A172 (cell line): Measurements from ENCODE around the gene STX5. TPM values are rescaled to one million over a fixed set of nuclear protein-coding genes. Genes with fewer than 3 reads are reported as not detected.
"Not testable (repeated sequence)": the region's sequence is repeated elsewhere in the genome, so short reads cannot be mapped to it uniquely, and the experiment has no call there.

Experiments used
- DNase-seq: peaks from one replicate; pipeline ENCODE4 v3.0.0-alpha.2; 2015; ENCODE audit warnings: low spot score
- total RNA-seq: library from RNA; depleted of rRNA; stranded (reverse); fragments of >200 nt; shearing (Covaris generic); gene quantifications from 2 replicates; pipeline ENCODE4 v1.2.3, GENCODE V29; 2014; rRNA removed

Gene STX5
- total RNA-seq, 1 experiment from 2014 or later, result 33.8 TPM

DNA sequence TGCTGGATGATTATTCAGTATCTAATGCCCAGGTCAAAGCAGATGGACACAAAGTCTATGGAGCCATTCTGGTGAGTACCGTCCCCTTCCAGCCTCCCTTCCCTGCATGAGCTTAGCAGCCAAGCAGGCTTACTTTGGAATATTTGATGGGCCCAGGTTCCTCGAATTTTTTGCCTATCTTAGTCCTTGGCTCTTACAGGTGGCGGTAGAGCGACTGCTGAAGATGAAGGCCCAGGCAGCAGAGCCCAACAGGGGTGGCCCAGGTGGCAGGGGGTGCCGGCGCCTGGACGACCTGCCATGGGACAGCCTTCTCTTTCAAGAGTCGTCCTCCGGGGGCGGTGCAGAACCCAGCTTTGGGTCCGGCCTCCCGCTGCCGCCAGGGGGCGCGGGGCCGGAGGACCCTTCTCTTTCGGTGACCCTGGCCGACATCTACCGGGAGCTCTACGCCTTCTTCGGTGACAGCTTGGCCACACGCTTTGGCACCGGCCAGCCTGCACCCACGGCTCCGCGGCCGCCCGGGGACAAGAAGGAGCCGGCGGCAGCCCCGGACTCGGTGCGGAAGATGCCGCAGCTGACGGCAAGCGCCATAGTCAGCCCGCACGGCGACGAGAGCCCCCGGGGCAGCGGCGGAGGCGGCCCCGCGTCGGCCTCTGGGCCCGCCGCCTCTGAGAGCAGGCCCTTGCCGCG, 45.4 kb downstream of the STX5 start:
- peak; percentile 63 for DNase-seq

DNA sequence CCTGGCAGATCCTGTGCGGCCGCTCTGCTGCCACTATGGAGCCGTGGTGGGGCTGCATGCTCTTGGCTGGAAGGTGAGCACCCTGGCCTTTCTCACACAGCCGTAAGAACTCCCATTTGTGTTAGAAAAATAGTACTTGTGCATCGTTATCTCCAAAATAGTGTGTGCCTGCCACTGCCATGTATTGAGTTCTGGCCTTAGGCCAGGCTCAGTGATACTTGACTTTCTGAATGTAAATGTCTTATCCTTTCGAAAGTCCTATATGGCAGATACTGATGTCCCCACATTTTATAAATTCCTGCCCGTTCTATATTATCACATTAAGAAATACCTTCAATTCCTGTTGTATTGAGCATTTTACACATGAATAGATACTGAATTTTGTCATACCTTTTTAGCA, 49.1 kb downstream of the STX5 start:
- DNase-seq, result no peak

DNA sequence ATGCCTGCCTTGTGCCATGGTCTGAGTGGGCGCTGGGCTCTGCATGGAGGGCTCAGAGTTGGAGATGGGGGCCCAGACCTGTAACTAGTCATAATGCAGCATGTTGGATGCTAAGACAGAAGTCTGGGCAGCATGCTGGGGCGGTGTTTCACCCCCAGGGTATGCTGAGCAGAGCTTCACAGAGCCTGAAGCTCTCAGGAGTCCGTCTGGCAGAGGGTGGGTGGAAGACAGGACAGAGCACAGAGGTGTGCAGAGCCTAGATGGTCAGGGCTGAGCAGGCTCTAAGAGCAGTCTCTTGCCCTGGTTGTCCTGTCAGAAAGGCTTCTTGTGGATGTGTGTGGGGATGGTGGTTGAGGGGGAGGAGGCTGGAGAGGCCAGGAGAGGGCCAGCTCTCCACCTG, 53.4 kb downstream of the STX5 start:
- DNase-seq, result no peak

DNA sequence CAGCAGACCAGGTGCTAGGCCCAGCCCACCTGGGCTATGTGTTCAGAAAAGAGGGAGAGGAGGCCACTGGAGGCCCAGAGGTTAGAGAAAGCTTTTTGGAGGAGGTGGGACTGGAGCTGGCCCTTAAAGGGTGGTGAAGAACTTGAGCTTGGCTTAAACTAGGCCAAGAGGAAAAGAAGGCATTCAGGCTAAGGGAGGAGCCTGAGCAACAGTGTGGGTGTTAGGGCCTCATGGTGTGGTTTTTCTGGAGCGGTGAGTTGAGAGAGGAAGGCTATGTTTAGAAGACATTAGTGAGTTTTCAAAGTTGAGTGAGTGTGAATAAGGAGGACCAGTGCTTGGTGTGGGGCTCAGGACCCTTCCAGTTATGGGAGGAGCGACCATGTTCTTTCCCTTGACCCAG, 54.5 kb downstream of the STX5 start:
- DNase-seq, result no peak

DNA sequence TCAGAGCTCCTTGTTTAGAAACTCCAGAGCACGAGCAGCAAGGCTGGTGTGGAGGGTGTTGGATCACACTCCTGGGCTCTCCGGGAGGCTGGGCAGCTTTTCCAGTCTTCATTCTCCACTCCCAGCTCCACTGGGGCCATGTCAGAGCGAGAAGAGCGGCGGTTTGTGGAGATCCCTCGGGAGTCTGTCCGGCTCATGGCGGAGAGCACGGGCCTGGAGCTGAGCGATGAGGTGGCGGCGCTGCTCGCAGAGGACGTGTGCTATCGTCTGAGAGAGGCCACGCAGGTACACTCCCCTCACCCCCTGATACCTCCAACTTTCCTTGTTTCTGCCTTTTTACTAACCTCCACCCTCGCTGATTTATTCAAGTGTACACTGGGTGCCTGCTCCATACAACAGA, 56.2 kb downstream of the STX5 start:
- no peak for DNase-seq

DNA sequence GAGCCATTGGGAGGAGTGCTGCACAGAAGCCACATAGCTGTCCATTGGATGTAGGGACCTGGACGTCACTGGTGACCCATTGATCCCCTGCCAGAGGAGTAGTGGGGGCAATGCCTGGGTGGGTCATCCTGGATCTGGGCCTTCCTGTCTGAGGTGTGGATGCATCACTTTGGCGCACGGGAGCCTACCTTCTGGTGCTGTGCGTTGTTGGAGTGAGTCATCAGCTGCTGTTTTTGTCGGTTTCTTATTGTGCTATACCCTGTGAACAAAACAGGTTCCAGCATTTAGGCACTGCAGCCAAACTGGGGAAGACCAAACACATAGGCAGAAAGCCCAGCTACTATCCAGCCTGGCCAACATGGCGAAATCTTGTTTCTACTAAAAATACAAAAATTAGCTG, 57.4 kb downstream of the STX5 start:
- DNase-seq, result no peak

DNA sequence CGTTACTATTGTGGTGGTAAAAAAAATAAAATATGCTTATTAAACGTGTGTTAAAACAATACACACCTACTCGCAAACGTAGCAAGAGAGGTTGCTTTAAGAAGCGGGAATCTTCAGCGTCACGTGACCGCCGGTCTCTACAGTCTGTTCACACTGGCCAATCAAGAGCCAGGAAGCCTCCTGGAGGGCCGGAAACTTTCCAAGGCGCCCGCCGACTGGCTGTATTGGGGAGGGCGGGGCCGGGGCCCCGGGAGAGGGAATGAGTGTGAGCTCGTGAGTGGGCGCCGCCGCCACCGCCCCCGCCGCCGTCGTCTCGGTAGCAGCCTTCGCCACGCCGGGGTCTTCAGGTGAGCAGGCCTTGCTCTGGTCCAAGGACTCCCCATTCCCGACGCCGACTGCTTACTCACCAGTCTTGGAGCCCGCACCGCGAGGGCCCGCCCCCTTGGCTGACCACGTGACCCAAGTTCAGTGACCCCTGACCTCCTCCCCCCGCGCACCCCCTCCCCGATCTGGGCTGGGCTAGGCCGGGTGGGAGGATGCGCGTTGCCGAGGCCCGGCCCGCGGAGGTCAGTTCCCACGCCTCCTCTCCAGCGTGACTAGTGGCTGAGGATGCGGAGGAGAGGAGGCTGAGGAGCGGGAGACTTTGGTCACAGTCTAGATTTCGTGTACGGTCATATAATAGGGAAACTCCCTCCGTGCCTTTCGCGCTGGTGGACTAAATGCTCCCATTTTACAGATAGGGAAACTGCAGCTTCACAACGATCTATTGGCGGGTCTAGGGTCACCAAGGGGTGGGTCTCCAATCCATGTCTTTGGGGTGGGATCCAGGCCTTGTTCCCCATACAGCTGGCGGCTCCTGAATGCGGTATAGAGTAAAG, 60.5 kb downstream of the STX5 start, which contains the start of gene TAF6L:
Gene TAF6L, plus strand, starts transcription at position 253 of the 878 bp plus-strand sequence. CDS start 4,388 bp downstream, outside the sequence.
- DNase-seq, result peak; percentile 96

DNA sequence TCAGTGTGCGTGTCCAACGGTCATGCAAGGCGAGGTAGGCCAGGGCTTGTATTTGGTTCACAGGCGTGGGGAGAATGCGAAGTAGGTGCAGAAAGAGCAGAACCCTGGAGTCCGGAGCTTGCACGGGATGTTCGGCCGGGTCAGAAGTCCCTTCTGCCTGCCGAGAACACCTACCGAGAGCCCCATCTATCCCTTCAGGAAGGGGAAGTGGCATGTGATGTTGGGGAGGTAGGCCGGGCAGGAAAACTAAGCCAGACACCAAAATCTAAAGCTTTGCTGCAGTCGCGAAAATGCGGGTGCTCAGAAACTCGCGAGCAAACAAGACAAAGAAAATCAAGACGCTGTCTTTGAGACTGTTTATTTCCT, 61.1 kb downstream of the STX5 start:
- DNase-seq, result no peak

DNA sequence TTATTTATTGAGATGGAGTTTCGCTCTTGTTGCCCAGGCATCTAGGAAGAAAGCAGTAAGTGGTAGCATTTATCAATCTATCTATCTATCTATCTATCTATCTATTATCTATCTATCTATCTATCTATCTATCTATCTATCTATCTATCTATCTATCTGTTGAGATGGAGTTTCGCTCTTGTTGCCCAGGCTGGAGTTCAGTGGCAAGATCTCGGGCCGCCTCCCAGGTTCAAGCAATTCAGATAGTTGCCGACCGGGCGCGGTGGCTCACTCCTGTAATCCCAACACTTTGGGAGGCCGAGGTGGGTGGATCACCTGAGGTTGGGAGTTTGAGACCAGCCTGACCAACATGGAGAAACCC, 71.0 kb downstream of the STX5 start:
- DNase-seq, result not testable (repeated sequence)

DNA sequence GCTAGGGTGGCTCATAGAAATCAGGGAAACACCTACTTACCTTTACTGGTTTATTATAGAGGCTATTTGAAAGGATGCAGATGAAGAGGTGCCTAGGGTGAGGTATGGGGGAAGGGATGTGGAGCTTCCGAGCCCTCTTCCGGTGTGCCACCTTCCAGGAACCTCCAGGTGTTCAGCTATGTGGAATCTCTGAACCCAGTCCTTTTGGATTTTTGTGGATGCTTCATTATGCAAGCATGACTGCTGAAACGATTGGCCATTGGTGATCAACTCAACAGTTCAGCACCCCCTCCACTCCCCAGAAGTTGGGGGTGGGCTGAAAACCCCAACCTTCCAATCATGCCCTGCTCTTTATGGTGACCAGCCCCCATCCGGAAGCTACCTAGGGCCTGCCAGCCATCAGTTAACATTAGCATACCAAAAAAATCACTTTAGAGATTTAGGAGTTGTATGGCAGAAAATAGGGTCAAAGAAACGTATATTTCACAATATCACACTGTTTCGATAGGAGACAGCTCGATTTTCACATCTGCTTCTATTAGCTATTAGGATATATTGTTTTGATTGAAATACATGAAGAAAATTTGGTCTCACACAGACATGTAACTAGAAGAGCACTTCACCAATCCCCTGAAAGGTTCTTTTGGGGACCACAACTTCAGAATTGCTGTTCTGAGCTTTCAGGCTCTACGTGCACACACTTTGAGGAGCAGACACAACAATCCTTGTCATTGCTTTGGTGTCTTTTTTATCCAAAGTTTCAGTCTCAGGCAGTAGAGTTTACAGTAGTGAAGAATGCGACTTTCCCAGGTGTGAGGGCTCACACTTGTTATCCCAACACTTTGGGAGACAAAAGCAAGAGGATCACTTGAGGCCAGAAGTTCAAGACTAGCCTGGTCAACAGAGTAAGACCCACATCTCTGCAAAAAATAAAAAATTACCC, 73.7 kb downstream of the STX5 start:
- DNase-seq, result no peak

Other genes starting within 250 kb of the STX5 start
- 7.9 and 9.6 TPM in 2 replicates for gene TUT1, start 240.5 kb downstream of the STX5 start, total RNA-seq
- gene MTA2, start 230.2 kb downstream of the STX5 start, total RNA-seq, result 114 and 139 TPM in 2 replicates
- gene EML3, start 219.3 kb downstream of the STX5 start, total RNA-seq, result 16.0 and 19.5 TPM in 2 replicates
- gene ROM1, start 218.8 kb downstream of the STX5 start, total RNA-seq, result 3.4 and 6.4 TPM in 2 replicates
- 58.9 and 67.7 TPM in 2 replicates for gene B3GAT3, start 210.1 kb downstream of the STX5 start, total RNA-seq
- 184 and 257 TPM in 2 replicates for gene GANAB, start 185.4 kb downstream of the STX5 start, total RNA-seq
- 25.6 and 25.9 TPM in 2 replicates for gene INTS5, start 178.7 kb downstream of the STX5 start, total RNA-seq
- 100 and 104 TPM in 2 replicates for gene C11orf98, start 166.8 kb downstream of the STX5 start, total RNA-seq
- 3.0 and 8.7 TPM in 2 replicates for gene CSKMT, start 166.7 kb downstream of the STX5 start, total RNA-seq
- 13.8 and 17.7 TPM in 2 replicates for gene UQCC3, start 160.4 kb downstream of the STX5 start, total RNA-seq
- 2.5 and 6.6 TPM in 2 replicates for gene LBHD1, start 159.8 kb downstream of the STX5 start, total RNA-seq
- gene UBXN1, start 153.0 kb downstream of the STX5 start, total RNA-seq, result 118 and 126 TPM in 2 replicates
- gene LRRN4CL, start 142.5 kb downstream of the STX5 start, total RNA-seq, result 2.8 and 5.1 TPM in 2 replicates
- gene BSCL2, start 124.6 kb downstream of the STX5 start, total RNA-seq, result 141 and 186 TPM in 2 replicates
- gene GNG3, start 124.4 kb downstream of the STX5 start, total RNA-seq, result not detected in 2 replicates
- 5.1 and 6.5 TPM in 2 replicates for gene HNRNPUL2, start 104.6 kb downstream of the STX5 start, total RNA-seq
- gene TTC9C, start 103.6 kb downstream of the STX5 start, total RNA-seq, result 41.0 and 69.6 TPM in 2 replicates
- 5.8 and 14.1 TPM in 2 replicates for gene ZBTB3, start 77.9 kb downstream of the STX5 start, total RNA-seq
- gene POLR2G, start 70.5 kb downstream of the STX5 start, total RNA-seq, result 96.7 and 104 TPM in 2 replicates
- 28.0 TPM in 2 replicates for gene TAF6L, start 60.7 kb downstream of the STX5 start, total RNA-seq
- 32.3 and 51.8 TPM in 2 replicates for gene TMEM179B, start 44.6 kb downstream of the STX5 start, total RNA-seq
- 23.4 and 30.1 TPM in 2 replicates for gene TMEM223, start 40.0 kb downstream of the STX5 start, total RNA-seq
- gene NXF1, start 26.6 kb downstream of the STX5 start, total RNA-seq, result 25.9 and 30.0 TPM in 2 replicates
- not detected in 2 replicates for gene TEX54, start 790 bp upstream of the STX5 start, total RNA-seq
- 92.4 and 104 TPM in 2 replicates for gene WDR74, start 7.5 kb upstream of the STX5 start, total RNA-seq
- gene SLC3A2, start 48.8 kb upstream of the STX5 start, total RNA-seq, result 198 and 207 TPM in 2 replicates
- gene CHRM1, start 89.3 kb upstream of the STX5 start, total RNA-seq, result 0.02 TPM in 1 of 2 replicates, not detected in the other
- gene SLC22A6, start 152.9 kb upstream of the STX5 start, total RNA-seq, result not detected in 2 replicates
- gene SLC22A8, start 183.8 kb upstream of the STX5 start, total RNA-seq, result not detected in 2 replicates